ENCODE measurements around the gene DGKD.

DNA sequence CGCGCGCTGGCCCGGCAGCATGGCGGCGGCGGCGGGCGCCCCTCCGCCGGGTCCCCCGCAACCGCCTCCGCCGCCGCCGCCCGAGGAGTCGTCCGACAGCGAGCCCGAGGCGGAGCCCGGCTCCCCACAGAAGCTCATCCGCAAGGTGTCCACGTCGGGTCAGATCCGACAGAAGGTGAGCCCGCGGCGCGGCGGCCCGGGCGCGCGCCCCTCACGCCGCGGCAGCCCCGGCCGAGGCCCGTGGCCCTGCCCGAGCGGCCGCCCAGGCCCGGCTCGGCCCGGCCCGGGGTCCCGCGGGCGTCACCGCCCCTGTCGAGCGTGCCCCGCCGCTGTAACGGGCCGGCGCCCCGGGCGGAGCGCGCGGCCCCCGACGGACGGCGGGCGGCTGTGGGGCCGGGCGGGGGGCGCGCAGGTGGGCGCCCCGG is 218 bp downstream of the DGKD start:
- TF ChIP-seq EZH2phosphoT487 (IDR thresholded peaks at IDR 0.05; ENCODE audit: insufficient read depth, low read depth) (no peak), EZH2 (IDR thresholded peaks at IDR 0.05; ENCODE audit: insufficient read depth, poor library complexity, severe bottlenecking) (no peak)

Data from GM23248 (cell line).